B cell (primary cell): ENCODE results near the gene MARCHF3. TPM values are rescaled to one million over a fixed set of nuclear protein-coding genes. Genes with fewer than 3 reads are reported as not detected.

ENCODE experiments used
- ATAC-seq: fragments of 200-7000 bp; cut with Tn5 transposase; one replicate; pipeline ENCODE4 v1.10.0; 2021; ENCODE audit warnings: low read depth, mild to moderate bottlenecking, moderate number of reproducible peaks, moderate library complexity
- CTCF ChIA-PET: fragments of 350-600 bp; sonication (Branson Sonifier 250); formaldehyde crosslinking; loops from one replicate; lab custom pipeline; 2021; ENCODE audit warnings: antibody characterized with exemption, inconsistent platforms; lab: Charles Lee
- POLR2A ChIA-PET: fragments of 350-600 bp; sonication (Branson Sonifier 250); formaldehyde crosslinking; loops from one replicate; lab custom pipeline; 2021; ENCODE audit warnings: antibody characterized with exemption; lab: Charles Lee
- DNase-seq: peaks from one replicate; pipeline ENCODE4 v3.0.0; 2013
- H2AFZ ChIP-seq: 2 replicates; pipeline ENCODE4 v1.6.1; 2012; ENCODE audit warnings: mild to moderate bottlenecking, low read depth, low read length; ENCODE audit not compliant: insufficient read depth, poor library complexity, severe bottlenecking
- H3K27ac ChIP-seq, 2 donors: 1 replicate in 1 of 2; 2 replicates in 1 of 2; pipeline ENCODE4 v1.5.1; 2012 to 2013; ENCODE audit warnings: low read length in 2 of 2, mild to moderate bottlenecking in 2 of 2, moderate library complexity in 1 of 2
- H3K27me3 ChIP-seq, 4 experiments: fragments of 200-600 bp in 1 of 4; sonication (generic) in 1 of 4; replicated peaks in 1 of 4; 1 replicate in 2 of 4; 2 replicates in 2 of 4; pipeline versions ENCODE4 v1.6.1 to v1.7.0; 2013 to 2016; ENCODE audit warnings: low read length in 3 of 4, mild to moderate bottlenecking in 2 of 4, mixed read lengths in 1 of 4, moderate library complexity in 1 of 4; ENCODE audit not compliant: insufficient read depth in 4 of 4, control insufficient read depth in 3 of 4; ENCODE audit errors: control extremely low read depth in 1 of 4
- H3K36me3 ChIP-seq, 2 experiments: replicated peaks in 1 of 2; 1 replicate in 1 of 2; 2 replicates in 1 of 2; pipeline versions ENCODE4 v1.6.1 to v1.7.1; 2013; ENCODE audit warnings: low read length in 1 of 2; ENCODE audit not compliant: insufficient read depth in 2 of 2, control insufficient read depth in 1 of 2; ENCODE audit errors: control extremely low read depth in 1 of 2, extremely low read depth in 1 of 2
- H3K4me1 ChIP-seq, 2 donors: fragments of 200-600 bp in 1 of 2; sonication (generic) in 1 of 2; 1 replicate in 1 of 2; 2 replicates in 1 of 2; pipeline versions ENCODE4 v1.5.1 to v1.6.1; 2013 to 2017; ENCODE audit warnings: low read length in 2 of 2; ENCODE audit not compliant: control insufficient read depth in 2 of 2, insufficient read depth in 2 of 2
- H3K4me2 ChIP-seq: replicated peaks from 2 replicates; pipeline ENCODE3; 2012; ENCODE audit warnings: mild to moderate bottlenecking, low read depth, low read length; ENCODE audit not compliant: poor library complexity, severe bottlenecking
- H3K4me3 ChIP-seq, 5 experiments: fragments of 200-600 bp in 1 of 5; sonication (generic) in 1 of 5; 1 replicate in 3 of 5; 2 replicates in 2 of 5; pipeline versions ENCODE4 v1.5.1 to v1.7.0; 2011 to 2016; ENCODE audit warnings: low read length in 4 of 5, mild to moderate bottlenecking in 4 of 5, low read depth in 2 of 5, control low read depth in 1 of 5, moderate library complexity in 1 of 5; ENCODE audit not compliant: insufficient read depth in 1 of 5; ENCODE audit errors: control extremely low read depth in 1 of 5, extremely low read depth in 1 of 5
- H3K79me2 ChIP-seq: fragments of 200-600 bp; sonication (generic); one replicate; pipeline ENCODE4 v1.6.0; 2016; ENCODE audit warnings: low read length; ENCODE audit not compliant: control insufficient read depth, insufficient read depth
- H3K9ac ChIP-seq: fragments of 200-600 bp; sonication (generic); 2 replicates; pipeline ENCODE4 v1.6.1; 2017; ENCODE audit warnings: mild to moderate bottlenecking, low read length, moderate library complexity
- H3K9me3 ChIP-seq, 3 donors: one replicate each; pipeline versions ENCODE4 v1.6.1 to v1.7.1; 2013; ENCODE audit warnings: low read length in 2 of 3; ENCODE audit not compliant: control insufficient read depth in 2 of 3, insufficient read depth in 1 of 3; ENCODE audit errors: control extremely low read depth in 1 of 3
- H4K20me1 ChIP-seq: 2 replicates; pipeline ENCODE4 v1.6.0; 2012; ENCODE audit warnings: mild to moderate bottlenecking, low read length; ENCODE audit not compliant: insufficient read depth, control insufficient read depth, poor library complexity, severe bottlenecking
- H3K27ac Mint-ChIP-seq: one replicate; pipeline ENCODE4 v1.8.0; 2021; ENCODE audit warnings: mixed read lengths
- H3K27me3 Mint-ChIP-seq: one replicate; pipeline ENCODE4 v1.8.0; 2021; ENCODE audit warnings: mixed read lengths
- H3K4me1 Mint-ChIP-seq: one replicate; pipeline ENCODE4 v1.8.0; 2021; ENCODE audit warnings: mixed read lengths
- H3K4me3 Mint-ChIP-seq: one replicate; pipeline ENCODE4 v1.8.0; 2021; ENCODE audit warnings: mixed read lengths
- H3K9me3 Mint-ChIP-seq: one replicate; pipeline ENCODE4 v1.8.0; 2022; ENCODE audit warnings: mixed read lengths; ENCODE audit not compliant: insufficient read depth
- CTCF ChIP-seq: fragments of 200-600 bp; IDR thresholded peaks from one replicate; pipeline ENCODE4 v1.8.0; 2022; ENCODE audit warnings: antibody characterized with exemption, mild to moderate bottlenecking
- EZH2 ChIP-seq: IDR thresholded peaks from 2 replicates; pipeline ENCODE4 v1.6.1; 2012; ENCODE audit warnings: borderline replicate concordance, low read depth, mild to moderate bottlenecking, moderate library complexity, low read length; ENCODE audit not compliant: insufficient read depth, poor library complexity, severe bottlenecking
- WGBS: methylation state at CpG from one replicate; pipeline ENCODE4 v1.1.5; 2013; ENCODE audit warnings: missing lambda C conversion rate; ENCODE audit not compliant: insufficient coverage; 5-methylcytosine and 5-hydroxymethylcytosine counted together
- intact Hi-C: fragments of 100-400 bp; cut with micrococcal nuclease; formaldehyde crosslinking; loops from one replicate; pipeline ENCODE4 v1.10.0; 2022
- polyA plus RNA-seq: library from polyadenylated mRNA; depleted of rRNA; stranded (reverse); fragments of >200 nt; gene quantifications from 2 replicates; pipeline ENCODE4 v1.2.3, GENCODE V29; 2012
- total RNA-seq, 2 donors: library from RNA; stranded (reverse); fragments of 120-200 nt in 1 of 2; gene quantifications; 1 replicate in 1 of 2; 2 replicates in 1 of 2; pipeline versions ENCODE4 v1.2.3 to v1.2.4, GENCODE V29; 2013 to 2022

MARCHF3 gene
- total and polyA plus RNA-seq, 2 donors (not counting 1 experiment from before 2014, with no cell fraction given) = 31.6 to 35.0 TPM

GRCh38 chr5:126829098-126829497 lies 201.3 kb downstream of the MARCHF3 start:
- H3K27me3 Mint-ChIP-seq = no peaks in the 10 kb centered on the region
- intact Hi-C loops = no loop called here
- H3K4me3 ChIP-seq = no peak overlapping the region
- H3K27me3 ChIP-seq = no peaks in the 10 kb centered on the region
- H3K27ac Mint-ChIP-seq = no peak overlapping the region
- H3K27ac ChIP-seq = no peak overlapping the region
- peaks cover 2% of the 10 kb centered on the region for H3K4me1 Mint-ChIP-seq
- H3K4me2 ChIP-seq = no peak overlapping the region
- no peak for DNase-seq
- no peak overlapping the region for H2AFZ ChIP-seq
- H3K9me3 Mint-ChIP-seq = no peaks in the 10 kb centered on the region
- TF ChIP-seq CTCF (no peak), EZH2 (no peak)
- H3K4me1 ChIP-seq = no peaks in the 10 kb centered on the region
- ChIA-PET CTCF (interaction anchor here (1.4 kb wide), 1 partner anchor 9 kb away, joined by 4 read pairs; no protein-coding TSS in a partner anchor), POLR2A (no interaction called here)
- H4K20me1 ChIP-seq = no peaks in the 10 kb centered on the region
- no peaks in the 10 kb centered on the region for H3K9me3 ChIP-seq
- ATAC-seq = no peak
- H3K36me3 ChIP-seq = peaks cover 0 to 43% of the 10 kb centered on the region in 2 experiments
- H3K4me3 Mint-ChIP-seq = no peak overlapping the region
- H3K79me2 ChIP-seq = no peaks in the 10 kb centered on the region
- H3K9ac ChIP-seq = no peak overlapping the region
- WGBS = 100% methylated on average over 2 of the region's 5 CpGs

- Histone ChIP-seq H3K27me3 (no peaks in the 10 kb centered on the region), H3K4me2 (no peak overlapping the region), H3K27ac (no peak overlapping the region), H3K9ac (no peak overlapping the region), H4K20me1 (no peaks in the 10 kb centered on the region), H3K36me3 (peaks cover 0 to 42% of the 10 kb centered on the region in 2 experiments), H3K4me3 (no peak overlapping the region), H3K4me1 (no peaks in the 10 kb centered on the region), H3K9me3 (no peaks in the 10 kb centered on the region), H3K79me2 (peaks cover 11% of the 10 kb centered on the region), H2AFZ (no peak overlapping the region)
- POLR2A ChIA-PET = interaction anchor here (0.6 kb wide), 1 partner anchor 24 kb away, joined by 3 read pairs; no protein-coding TSS in a partner anchor
- DNase-seq = no peak
- Mint-ChIP-seq H3K27me3 (no peaks in the 10 kb centered on the region), H3K4me1 (peaks cover 2% of the 10 kb centered on the region), H3K9me3 (no peaks in the 10 kb centered on the region), H3K4me3 (no peak overlapping the region), H3K27ac (no peak overlapping the region)
- WGBS = 0% methylated on average over 1 of the region's 3 CpGs
- ATAC-seq = no peak
- intact Hi-C loops = no loop called here
- CTCF ChIA-PET = interaction anchor here (1.2 kb wide), 1 partner anchor 151 kb away, joined by 4 read pairs; no protein-coding TSS in a partner anchor
- no peak for TF ChIP-seq EZH2
Observed at GRCh38 chr5:126826619-126827215, 203.6 kb downstream of the MARCHF3 start.
